T-helper 1 cell (primary cell): ENCODE results near the gene INPP5A.
"Not testable (repeated sequence)": the region's sequence is repeated elsewhere in the genome, so short reads cannot be mapped to it uniquely, and the experiment has no call there.

Source experiments
- DNase-seq, 5 donors: peaks; one replicate each; pipeline ENCODE4 v3.0.0-alpha.2; 2012 to 2020

INPP5A gene

DNA sequence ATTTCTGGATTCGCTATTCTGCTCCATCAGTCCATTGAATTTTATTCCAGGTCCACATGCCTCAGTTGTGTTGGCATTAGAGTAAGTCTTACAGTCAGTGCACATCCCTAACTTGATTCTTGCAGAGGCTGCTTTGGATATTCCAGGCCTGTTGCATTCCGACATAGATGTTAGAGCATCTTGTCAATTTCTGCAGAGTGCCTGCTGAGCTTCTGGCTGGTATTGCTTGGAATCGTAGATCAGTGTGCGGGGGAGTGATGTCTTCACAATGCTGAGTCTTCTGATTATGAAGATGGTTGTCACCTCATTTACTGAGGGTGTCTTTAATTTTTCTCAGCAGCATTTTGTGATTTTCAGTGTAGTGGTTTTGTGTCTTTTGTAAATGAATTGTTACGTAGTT is 45.2 kb downstream of the INPP5A start:
- DNase-seq, result no peak

DNA sequence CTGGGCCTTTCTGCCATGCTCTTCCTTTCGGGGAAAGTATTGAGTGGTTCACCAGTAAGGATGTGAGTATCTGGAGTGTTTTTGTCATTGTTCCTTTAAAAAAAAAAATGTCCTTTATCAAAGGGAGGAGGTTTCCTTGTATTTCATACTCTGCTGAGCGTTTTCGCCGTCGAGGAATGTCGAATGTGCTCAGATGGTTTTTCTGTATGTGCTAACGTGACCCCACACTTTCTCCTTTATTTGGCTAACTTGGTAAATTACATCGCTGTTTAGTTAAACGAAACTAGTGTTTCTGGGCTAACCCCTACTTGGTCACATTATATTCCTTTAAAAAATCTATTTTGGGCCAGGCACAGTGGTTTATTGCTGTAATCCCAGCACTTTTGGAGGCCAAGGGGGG is 45.9 kb downstream of the INPP5A start:
- no peak for DNase-seq

DNA sequence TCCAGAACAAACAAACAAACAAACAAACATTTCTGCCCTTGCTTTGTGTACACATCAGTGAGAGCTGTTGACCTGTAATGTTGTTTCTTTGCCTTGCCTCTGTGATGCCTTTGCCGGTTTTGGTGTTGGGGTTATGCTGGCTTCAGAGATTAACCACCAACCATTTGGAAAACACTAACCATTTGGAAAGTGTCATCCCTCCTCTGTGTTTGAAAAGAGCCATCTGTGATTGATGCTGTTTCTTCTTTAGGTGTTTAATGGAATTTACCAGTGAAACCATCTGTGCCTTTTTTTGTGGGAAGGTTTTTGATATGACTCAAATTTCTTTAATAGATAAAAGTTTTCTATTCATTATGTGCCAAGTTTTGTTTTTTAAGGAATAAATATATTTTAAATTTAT is 46.5 kb downstream of the INPP5A start:
- no peak for DNase-seq

DNA sequence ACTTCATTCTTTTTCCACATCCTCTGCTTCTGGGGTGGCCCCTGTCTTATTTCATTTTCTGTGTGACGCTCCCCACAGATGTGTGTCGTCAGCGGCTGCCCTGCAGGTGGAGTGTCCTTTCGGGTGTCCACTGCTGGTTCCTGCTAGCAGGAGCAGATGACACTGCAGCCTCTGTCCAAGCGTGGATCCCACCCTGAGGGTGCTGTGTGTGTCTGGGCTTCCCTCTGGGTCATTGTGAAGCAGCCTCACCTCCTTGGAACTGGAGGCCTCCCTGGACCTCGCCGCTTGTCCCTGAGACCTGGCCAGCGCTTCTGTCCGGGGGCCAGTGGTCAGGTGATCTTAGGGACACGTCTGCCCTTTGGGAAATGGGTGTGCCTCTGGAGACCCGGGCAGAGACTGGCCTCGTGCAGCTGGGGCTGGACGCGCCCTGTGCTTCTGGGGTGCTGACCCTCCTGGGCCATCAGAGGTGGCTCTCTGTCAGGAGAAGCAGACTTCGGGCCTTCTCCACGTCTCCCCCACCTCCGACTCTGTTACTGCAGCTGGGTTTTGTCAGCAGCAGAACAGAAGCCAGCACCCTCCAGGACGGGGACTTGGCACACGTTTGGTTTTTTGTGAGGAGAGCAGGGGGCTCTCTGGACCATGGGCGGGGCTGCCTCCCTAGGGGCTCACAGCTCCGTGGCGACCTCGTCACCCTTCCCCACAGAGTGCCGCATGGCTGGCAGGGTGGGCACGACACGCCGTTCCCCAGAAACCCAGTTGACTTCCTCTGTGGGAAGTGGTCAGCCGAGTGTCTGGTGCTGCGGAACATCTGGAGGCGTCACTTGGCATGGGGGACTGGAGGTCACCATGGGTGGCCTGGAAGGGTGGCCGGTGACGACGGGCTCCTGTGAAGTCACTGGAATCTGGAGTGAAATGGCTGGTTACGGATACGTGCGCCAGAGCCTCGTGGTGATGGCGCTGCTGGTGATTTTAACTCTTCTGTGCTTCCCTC is 48.4 kb downstream of the INPP5A start:
- DNase-seq, result no peak

DNA sequence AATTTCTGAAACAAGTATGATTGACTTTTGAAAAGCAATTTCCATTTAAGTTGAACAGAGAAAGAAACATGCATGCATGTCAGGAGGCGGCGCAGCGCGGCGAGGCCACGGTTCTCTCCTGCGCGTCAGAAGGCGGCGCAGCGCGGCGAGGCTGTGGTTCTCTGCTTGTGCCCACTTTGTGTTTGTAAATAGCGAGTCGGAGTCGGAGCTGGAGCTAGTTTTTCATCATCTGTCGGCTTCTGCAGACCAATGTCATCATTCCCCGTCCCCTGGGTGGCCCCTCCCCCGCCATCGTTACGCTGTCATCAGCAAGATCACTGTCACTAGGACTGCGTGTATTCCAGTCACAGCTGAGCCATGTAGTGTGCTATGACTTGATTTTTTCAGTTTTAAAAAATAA is 49.2 kb downstream of the INPP5A start:
- no peak for DNase-seq

DNA sequence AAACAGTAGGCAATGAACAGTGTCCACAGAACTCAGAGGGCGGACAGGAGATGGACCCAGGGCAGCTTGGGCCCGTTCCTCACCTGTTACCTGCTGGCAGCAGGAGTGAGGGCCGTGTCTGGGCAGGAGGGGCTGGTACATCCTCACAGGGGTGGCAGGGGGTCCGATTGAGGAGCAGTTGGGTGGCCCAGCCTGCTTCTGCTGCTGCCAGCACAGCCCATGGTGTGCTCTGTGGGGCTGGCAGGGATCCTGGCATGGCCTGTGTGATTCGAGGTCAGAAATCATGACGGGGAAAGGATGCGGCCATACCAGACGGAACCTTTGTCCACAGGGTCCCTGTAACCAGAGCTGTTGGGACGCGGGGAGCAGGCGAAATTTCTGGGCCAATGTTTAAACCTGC is 49.6 kb downstream of the INPP5A start:
- DNase-seq, result no peak

DNA sequence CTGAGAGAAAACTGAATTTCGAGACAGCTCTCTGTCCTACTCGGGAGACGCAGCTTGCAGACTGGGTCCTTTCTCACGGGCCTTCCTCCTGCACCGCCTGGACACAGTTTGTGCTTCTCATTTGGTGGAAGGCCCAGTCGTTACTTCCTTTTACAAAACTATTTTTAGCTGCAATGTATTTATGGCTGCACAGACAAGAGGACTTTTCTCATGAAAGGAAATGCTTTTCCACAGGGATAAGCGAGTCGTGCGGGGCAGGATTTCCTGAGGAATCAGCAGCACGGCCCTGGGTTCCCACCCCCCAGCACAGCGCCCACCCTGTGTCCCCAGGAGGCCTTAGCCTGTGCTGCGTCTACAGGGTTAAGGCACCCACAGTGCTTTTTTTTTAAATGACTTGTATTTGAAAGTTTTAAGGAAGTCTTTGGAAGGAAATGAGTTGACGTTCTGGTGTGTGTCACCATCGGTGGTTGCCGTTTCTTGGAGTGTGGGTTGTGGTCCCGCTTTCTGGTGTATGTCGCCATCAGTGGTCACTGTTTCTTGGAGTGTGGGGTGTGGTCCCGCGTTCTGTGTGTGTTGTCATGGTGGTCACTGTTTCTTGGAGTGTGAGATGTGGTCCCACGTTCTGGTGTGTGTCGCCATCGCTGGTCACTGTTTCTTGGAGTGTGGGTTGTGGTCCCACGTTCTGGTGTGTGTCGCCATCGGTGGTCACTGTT is 50.9 kb downstream of the INPP5A start:
- DNase-seq, result peak in 1 of 5 donors; percentile 65

DNA sequence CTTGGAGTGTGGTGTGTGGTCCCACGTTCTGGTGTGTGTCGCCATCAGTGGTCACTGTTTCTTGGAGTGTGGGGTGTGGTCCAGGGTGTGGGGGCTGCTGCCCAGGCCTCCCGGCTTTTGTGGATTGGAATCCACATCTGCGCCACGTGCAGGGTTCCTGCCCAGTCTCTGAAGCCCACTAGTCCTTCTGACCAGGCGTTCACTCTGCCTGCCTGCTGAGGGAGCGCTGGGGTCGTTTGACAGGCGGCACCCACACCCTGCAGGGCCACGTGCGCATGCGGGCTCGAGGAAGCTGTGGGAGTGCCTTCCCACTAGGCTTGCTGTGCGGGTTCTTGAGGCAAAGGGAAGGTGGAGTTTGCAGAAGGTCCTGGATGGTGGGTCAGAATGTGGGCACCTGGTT is 51.4 kb downstream of the INPP5A start:
- DNase-seq, result no peak

DNA sequence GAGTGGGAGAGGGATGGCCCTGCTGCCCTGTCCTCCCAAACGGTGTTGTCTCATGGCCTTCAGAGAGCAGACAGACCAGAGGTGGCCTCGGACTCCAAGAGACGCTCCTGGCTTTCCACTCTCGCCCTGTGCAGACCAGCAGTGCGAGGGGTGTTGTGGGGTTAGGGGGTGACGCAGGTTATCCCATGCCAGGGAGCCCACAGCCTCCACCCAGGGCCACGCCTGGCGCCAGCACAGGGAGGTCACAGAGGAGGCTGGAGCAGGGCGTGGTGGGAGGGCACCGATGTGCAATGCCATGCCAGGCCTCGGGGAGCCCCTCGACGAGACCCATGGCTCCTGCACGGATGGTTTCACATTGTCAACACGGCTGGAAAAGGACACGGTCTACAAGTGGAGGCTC is 52.1 kb downstream of the INPP5A start:
- DNase-seq, result no peak

DNA sequence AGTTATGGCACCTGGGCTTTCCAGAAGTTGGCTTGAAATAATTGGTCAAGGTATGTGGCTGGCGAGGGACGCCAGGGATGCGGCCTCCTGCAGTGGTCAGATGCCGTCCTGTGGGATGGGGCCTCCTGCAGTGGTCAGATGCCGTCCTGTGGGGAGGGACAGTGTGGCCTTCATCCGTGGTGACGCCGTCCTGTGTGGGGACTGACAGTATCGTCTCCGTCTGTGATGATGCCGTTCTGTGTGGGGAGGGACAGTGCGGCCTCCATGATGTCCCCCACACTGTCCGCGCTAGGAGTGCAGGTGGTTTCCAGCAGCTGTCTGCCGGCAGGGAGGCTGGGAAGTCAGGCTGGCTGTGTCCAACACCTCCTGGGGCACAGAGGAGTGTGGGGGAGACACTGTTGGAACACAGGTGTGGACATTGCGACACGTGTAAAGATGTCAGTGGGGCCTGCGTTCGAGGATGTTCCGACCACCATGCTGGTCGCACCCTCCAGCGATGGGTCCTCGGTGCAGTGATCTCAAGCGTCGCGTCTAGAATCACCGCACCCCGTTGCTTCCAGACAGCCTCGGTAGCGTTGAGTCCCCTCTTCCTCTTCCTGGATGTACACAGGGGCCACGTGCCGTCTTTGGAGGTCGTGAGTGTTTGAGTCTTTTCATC is 52.6 kb downstream of the INPP5A start:
- DNase-seq, result no peak

DNA sequence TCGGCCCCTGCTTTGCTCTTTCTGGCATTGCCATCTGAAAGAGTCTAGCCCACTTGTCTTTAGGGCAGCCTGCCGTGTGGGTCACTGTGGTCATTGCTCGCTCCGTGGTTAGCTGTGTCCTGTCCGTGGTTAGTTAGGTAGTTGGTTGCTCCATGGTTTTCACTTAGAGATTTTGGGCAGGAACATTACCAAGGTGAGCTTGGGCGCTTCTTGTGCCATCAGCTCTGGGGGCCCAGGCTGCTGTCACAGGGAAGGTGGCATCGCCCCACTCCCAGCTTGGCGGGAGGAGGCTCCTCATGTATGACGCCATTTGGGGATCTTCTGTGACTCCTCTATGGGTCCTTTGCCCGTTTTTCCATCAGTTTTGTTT is 53.1 kb downstream of the INPP5A start:
- DNase-seq, result no peak

DNA sequence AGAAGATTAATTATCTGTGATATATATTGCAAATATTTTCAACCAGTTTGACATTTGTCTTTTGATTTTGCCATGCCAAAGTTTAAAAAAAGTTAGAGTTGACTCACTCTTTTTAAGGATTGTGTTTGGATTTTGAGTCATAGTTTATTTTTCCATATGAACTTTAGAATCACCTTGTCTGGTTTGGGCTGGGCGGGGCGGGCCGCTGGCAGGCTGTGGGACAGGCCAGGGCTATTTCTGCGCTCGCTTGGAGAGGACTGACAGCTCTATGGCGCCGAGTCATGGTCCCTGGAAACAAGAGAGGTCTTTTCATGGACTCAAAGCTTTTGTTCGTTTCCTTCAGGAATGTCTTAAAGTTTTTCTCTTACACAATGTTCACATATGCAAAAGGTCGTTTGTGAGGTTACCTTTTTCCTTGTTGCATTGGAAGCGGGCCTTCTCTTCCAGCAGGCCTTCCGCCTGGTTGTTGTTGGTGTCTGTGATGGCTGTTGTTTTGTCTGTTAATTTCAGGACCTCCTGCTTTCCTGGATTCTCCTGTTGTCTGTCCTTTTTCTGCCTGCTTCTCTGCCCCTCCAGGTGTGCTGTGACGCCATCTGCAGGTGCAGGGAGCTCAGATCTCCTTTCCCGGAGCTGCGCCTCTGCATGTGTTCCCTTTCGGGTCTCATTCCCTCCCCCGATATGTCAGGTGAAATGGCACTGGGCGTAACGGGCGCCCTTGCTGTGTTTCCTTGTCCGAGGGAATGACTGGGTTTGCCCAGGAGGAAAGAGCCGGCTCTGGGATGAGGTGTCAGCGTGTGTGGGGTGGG is 53.8 kb downstream of the INPP5A start:
- DNase-seq, result no peak

DNA sequence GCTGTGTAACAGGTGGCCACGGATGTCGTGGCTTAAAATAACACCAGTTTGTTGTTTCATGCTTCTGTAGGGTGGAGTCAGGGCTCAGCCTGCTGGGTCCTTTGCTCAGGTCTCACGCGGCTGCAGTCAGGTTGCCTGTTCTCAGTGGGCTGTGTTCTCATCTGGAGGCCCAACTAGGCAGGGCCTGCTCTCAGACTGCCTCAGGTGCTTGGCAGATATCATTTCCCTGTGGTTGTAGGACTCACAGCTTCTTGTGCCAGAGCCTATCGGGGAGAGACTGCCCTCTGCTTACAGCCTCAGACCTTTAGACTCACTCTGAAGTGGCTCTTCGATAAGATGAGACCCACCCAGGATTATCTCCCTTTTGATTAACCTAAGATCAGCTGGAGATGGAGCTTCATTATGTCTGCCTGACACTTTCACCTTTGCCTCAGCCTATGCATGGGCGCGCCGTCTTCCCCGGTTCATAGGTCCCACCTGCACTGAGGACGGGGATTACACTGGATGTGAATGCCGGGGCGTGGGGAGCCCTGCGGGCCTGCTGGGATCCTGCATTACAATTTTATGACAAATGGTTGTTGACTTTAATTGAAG is 55.3 kb downstream of the INPP5A start:
- no peak for DNase-seq

DNA sequence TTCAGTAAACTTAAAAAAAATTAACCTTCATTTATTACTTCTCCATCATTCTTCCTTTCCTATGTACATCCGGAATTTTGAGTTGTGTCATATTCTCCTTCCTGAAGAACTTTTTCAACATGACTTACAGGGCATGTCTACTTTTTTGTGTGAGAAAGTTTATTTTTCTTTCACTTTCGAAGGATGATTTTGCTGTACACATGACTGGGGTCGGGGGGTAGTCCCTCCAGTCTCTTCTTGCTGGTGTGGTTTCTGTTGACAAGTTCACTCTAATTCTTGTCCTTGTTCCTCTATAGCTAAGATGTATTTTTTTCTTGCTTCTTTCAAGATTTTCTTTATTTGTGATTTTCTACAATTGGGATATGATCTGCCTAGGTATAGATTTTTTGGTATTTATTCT is 55.8 kb downstream of the INPP5A start:
- peak in 1 of 5 donors; percentile 21 for DNase-seq

DNA sequence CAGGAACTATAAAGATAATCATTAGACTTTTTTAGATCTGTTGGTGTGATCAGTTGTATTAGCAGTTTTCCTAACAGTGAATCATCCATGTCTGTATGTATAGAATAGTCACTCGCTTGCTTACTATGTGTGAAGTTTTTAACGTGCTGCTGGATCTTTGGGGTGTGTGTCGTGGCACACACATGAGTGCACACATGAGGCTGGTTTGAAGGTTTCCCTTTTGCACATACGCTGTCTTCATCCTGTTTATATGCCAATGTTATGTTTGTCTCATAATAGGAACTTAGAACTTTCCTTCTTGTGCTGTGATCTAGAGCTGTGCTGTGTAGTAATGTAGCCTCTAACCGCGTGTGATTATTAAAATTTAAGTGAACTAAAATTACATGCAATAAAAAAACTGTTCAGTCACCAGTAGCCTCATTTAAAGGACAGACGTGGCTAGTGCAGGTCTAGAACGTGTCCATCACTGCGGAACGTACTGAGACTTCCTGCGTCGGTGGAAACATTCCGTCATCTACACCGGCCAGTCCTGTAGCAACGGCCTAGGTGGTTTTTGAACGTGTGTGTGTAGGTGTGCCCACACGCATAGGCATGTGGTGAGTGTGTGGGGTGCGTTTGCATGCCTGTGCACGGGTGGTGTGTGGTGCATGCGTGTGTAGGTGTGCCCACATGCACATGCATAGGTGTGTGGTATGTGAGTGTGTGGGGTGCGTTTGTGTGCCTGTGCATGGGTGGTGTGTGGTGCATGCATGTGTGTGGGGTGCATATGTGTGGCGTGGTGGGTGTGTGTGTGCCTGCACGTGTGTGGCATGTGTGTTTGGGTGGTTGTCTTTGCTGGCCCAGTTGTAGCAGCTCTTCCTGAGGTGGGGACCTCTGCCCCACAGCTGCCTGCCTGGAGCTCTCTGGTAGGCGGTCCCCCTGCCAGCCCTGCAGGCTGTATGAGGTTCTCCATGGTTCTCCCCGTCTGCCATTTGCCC is 56.6 kb downstream of the INPP5A start:
- DNase-seq, result no peak

DNA sequence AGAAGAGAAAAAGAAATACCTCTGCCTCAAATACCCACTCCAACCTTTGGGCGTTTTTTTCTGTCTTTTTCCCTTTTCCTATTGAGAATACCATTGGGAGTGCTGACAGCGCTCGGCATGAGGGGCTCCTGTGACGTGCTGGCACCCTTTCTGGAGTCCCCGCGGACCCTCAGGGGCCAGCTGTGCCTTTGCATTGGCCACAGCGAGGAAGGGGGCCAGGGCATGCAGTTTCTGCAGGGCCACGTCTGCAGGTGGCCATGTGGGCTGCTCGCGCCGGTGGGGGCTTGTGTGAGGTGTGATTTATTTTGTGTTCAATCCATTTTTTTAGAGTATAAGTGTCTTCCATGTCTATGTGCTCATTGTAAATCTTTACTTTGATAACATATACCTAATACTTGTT is 57.4 kb downstream of the INPP5A start:
- DNase-seq, result no peak

DNA sequence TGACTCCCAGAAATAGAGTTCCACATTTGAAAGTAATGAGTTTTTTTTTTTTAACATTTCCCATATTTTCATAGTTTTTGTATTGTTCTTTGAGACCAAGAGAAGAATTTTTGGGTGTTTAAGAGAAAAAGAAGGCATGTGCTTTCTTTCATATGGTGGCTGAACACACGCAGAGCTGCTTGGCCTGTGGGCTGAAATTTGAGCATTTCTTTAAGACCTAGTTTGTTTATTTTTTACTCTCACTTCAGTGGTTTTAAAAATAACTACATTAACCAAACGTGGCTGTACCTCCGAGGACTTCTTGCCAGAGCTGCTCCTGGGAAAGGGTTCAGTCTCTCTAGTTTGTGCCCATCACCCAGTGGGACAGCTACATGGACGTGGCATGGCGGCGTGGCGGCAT is 58.3 kb downstream of the INPP5A start:
- no peak for DNase-seq

DNA sequence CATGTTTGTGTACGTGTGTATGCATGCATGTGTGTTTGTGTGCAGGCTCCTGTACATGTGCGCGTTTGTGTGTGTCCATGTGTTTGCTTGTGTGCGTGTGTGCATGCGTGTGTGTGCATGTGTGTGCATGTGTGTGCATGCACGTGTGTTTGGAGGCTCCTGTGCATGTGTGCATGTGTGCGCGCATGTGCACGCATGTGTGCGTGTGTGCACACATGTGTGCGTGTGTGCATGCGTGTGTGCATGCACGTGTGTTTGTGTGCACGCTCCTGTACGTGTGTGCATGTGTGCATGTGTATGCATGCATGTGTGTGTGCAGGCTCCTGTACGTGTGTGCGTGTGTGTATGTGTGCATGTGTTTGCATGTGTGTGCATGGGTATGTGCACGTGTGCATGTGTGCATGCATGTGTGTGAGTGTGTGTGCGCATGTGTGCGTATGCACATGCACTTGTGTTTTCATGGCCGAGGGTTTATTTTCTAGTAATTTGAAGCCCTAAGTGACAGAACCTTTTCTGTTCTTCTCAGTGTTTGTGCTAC is 59.2 kb downstream of the INPP5A start:
- DNase-seq, result no peak

DNA sequence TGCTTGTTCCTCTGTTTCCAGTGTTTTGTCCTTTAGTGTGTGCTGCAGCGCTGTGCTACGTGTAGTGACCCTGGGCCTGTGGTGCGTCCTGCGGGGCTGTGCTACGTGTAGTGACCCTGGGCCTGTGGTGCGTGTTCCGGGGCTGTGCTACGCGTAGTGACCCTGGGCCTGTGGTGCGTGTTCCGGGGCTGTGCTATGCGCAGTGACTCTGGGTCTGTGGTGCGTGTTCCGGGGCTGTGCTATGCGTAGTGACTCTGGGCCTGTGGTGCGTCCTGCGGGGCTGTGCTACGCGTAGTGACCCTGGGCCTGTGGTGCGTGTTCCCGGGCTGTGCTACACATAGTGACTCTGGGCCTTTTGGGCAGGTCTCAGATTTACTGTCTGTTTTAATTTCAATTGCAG is 60.1 kb downstream of the INPP5A start:
- DNase-seq, result no peak

DNA sequence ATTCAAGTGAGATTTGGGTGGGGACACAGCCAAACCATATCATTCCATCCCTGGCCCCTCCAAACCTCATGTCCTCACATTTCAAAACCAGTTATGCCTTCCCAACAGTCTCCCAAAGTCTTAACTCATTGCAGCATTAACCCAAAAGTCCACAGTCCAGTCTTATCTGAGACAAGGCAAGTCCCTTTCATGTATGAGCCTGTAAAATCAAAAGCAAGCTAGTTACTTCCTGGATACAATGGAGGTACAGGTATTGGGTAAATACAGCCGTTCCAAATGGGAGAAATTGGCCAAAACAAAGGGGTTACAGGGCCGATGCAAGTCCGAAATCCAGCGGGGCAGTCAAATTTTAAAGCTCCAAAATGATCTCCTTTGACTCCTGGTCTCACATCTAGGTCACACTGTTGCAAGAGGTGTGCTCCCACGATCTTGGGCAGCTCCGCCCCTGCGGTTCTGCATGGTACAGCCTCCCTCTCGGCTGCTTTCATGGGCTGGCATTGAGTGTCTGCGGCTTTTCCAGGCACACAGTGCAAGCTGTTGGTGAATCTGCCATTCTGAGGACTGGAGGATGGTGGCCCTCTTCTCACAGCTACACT is 61.5 kb downstream of the INPP5A start:
- not testable (repeated sequence) for DNase-seq
